HFFc6 (cell line): ENCODE measurements around the gene ATP1A3. TPM values are rescaled to one million over a fixed set of nuclear protein-coding genes. Genes with fewer than 3 reads are reported as not detected.

ENCODE experiments used
- DNase-seq: peaks from one replicate; pipeline ENCODE4 v3.0.0-alpha.2; 2018
- H3K27ac Mint-ChIP-seq: 2 replicates; pipeline ENCODE4 v1.8.0; 2020; ENCODE audit warnings: mild to moderate bottlenecking, mixed read lengths
- H3K27me3 Mint-ChIP-seq: 2 replicates; pipeline ENCODE4 v1.8.0; 2021; ENCODE audit warnings: mild to moderate bottlenecking, moderate library complexity, mixed read lengths; ENCODE audit not compliant: insufficient read depth
- H3K36me3 Mint-ChIP-seq: 2 replicates; pipeline ENCODE4 v1.8.0; 2021; ENCODE audit warnings: low read depth, mixed read lengths
- H3K4me1 Mint-ChIP-seq: 2 replicates; pipeline ENCODE4 v1.8.0; 2020; ENCODE audit warnings: low read depth, mixed read lengths
- H3K4me3 Mint-ChIP-seq: 2 replicates; pipeline ENCODE4 v1.8.0; 2020; ENCODE audit warnings: mild to moderate bottlenecking, moderate library complexity, mixed read lengths
- H3K9me3 Mint-ChIP-seq: 2 replicates; pipeline ENCODE4 v1.8.0; 2020; ENCODE audit warnings: mild to moderate bottlenecking, mixed read lengths
- CTCF ChIP-seq: fragments of 200-600 bp; sonication (generic); IDR thresholded peaks from 2 replicates; pipeline ENCODE4 v1.5.0; 2021; ENCODE audit warnings: antibody characterized with exemption, mild to moderate bottlenecking
- total RNA-seq, 6 experiments: library from RNA; stranded (reverse); fragmentation: NEBNext Ultra II Directional; extraction: Animal tissue kit (Norgen Biotek cat#: 25700); gene quantifications; 2 replicates in 1 of 6; 3 replicates in 5 of 6; pipeline ENCODE4 v1.2.3, GENCODE V29; 2021

ATP1A3 gene
- total RNA-seq, 6 experiments from 2014 or later = 0.10 to 0.66 (median 0.33) TPM; not detected in 2

- TF ChIP-seq CTCF = no peak
- H3K27ac Mint-ChIP-seq = no peak overlapping the region
These were observed 33.1 kb downstream of the ATP1A3 start for GRCh38 chr19:41960973-41961372.

GRCh38 chr19:41959056-41960053 is 34.7 kb downstream of the ATP1A3 start, which contains the start of gene RABAC1:
TSS of gene RABAC1 (minus strand) at chr19:41959321. CDS start at chr19:41959292, 29 bp downstream.
- Mint-ChIP-seq H3K4me1 (peaks cover 21% of the 10 kb centered on the region), H3K27ac (peak within 1 kb of the TSS; percentile 88), H3K9me3 (no peaks in the 10 kb centered on the region), H3K36me3 (peaks cover 9% of the 10 kb centered on the region), H3K27me3 (peaks cover 8% of the 10 kb centered on the region), H3K4me3 (peak within 1 kb of the TSS; percentile 94)
- DNase-seq = peak; percentile 89
- TF ChIP-seq CTCF = peak; percentile 53

More at GRCh38 chr19:41960973-41961372, 33.1 kb downstream of the ATP1A3 start:
- no peak for DNase-seq
- Mint-ChIP-seq H3K9me3 (no peaks in the 10 kb centered on the region), H3K4me1 (peaks cover 21% of the 10 kb centered on the region), H3K4me3 (no peak overlapping the region), H3K27me3 (peaks cover 13% of the 10 kb centered on the region), H3K36me3 (peaks cover 9% of the 10 kb centered on the region)

- Mint-ChIP-seq H3K27ac (peak overlapping the region; percentile 88), H3K4me1 (peaks cover 21% of the 10 kb centered on the region), H3K36me3 (peaks cover 9% of the 10 kb centered on the region), H3K27me3 (peaks cover 7% of the 10 kb centered on the region), H3K9me3 (no peaks in the 10 kb centered on the region), H3K4me3 (peak overlapping the region; percentile 94)
- DNase-seq = peak; percentile 53
- TF ChIP-seq CTCF = no peak
These were observed 35.5 kb downstream of the ATP1A3 start for GRCh38 chr19:41958367-41959055.

GRCh38 chr19:41957838-41958366 is 36.1 kb downstream of the ATP1A3 start:
- H3K4me1 Mint-ChIP-seq = peaks cover 21% of the 10 kb centered on the region
- H3K9me3 Mint-ChIP-seq = no peaks in the 10 kb centered on the region
- peak overlapping the region; percentile 88 for H3K27ac Mint-ChIP-seq
- DNase-seq = peak; percentile 82
- H3K27me3 Mint-ChIP-seq = peaks cover 4% of the 10 kb centered on the region
- peak; percentile 90 for TF ChIP-seq CTCF
- peaks cover 9% of the 10 kb centered on the region for H3K36me3 Mint-ChIP-seq
- peak overlapping the region; percentile 94 for H3K4me3 Mint-ChIP-seq

- peak overlapping the region; percentile 94 for H3K4me3 Mint-ChIP-seq
These were observed 36.7 kb downstream of the ATP1A3 start for GRCh38 chr19:41957161-41957837.

More at GRCh38 chr19:41957161-41957837, 36.7 kb downstream of the ATP1A3 start:
- no peaks in the 10 kb centered on the region for H3K9me3 Mint-ChIP-seq
- no peak for TF ChIP-seq CTCF
- H3K27me3 Mint-ChIP-seq = peaks cover 4% of the 10 kb centered on the region
- peaks cover 9% of the 10 kb centered on the region for H3K36me3 Mint-ChIP-seq
- no peak for DNase-seq
- peaks cover 21% of the 10 kb centered on the region for H3K4me1 Mint-ChIP-seq
- H3K27ac Mint-ChIP-seq = peak overlapping the region; percentile 88; the same call in 1 of the 2 replicates
